ENCODE data around the gene GNRH2. TPM values are rescaled to one million over a fixed set of nuclear protein-coding genes. Genes with fewer than 3 reads are reported as not detected.
A peak's percentile ranks its signal among the peaks of the same experiment; 100 is the strongest.

GNRH2 gene
- total and polyA plus RNA-seq, 2 donors (not counting 1 experiment from before 2014, with no cell fraction given) = not detected

DNA sequence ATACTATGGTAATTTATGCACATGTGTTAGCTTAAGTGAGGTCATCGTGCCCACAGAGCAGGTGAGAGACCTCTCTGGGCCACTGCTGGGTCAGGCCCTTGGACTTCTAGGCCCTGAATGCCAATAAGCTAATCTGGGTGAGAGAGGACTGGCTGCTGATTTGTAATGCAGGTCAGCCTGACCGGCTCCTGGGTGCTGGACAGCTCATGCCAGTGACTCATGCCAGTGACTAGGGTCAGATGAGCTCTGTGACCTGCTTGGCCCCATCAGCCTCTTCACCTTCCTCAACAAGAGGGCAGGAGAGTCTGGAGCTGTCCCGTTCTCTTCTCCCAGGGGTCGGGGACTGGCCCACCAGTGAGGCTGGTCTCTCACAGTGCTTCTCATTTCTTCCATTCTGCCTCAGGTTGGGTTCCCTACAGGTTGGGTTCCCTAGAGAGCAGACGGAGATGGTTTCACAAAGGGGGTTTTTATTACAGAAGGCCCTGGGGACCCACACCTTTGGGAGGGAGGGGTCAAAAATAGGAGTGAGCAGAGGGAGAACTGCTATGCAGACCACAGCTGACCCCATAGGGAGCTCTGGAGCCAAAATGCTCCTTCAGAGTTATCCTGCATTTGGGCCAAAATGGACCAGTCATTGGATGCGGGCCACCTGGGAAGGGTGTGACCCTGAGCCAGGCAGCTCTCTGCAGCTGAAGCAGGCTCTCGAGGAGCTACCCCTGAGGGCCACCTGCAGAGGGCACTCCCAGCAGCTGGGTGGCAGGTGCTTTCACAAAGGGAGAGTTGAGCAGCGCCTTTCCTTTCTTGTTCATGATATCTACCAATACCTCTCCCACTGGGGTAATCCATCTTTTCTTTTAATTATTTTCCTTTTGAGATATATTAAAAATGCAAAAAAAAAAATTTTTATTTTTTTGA, 25.8 kb downstream of the GNRH2 start:
- Histone ChIP-seq H3K9me3 (ENCODE audit: control insufficient read depth, insufficient read depth, low read depth, low read length) (no peaks in the 10 kb centered on the region), H2AFZ (ENCODE audit: low read length) (no peak overlapping the region), H3K4me2 (ENCODE audit: extremely low read depth, insufficient read depth, low read length) (no peak overlapping the region), H3K4me1 (ENCODE audit: control insufficient read depth, extremely low read depth, insufficient read depth, low read length) (peaks cover 11% of the 10 kb centered on the region), H3K36me3 (ENCODE audit: control insufficient read depth, insufficient read depth, low read length) (no peaks in the 10 kb centered on the region), H3K27ac (ENCODE audit: insufficient read depth, low read length) (no peak overlapping the region), H3K4me3 (replicated peaks in 1 of 4; ENCODE audit: control extremely low read depth in 1 of 4, insufficient read depth in 1 of 4, low read depth in 3 of 4, low read length in 4 of 4) (no peak overlapping the region), H4K20me1 (ENCODE audit: control insufficient read depth, extremely low read depth, insufficient read depth, low read length) (no peaks in the 10 kb centered on the region), H3K9ac (ENCODE audit: insufficient read depth, low read length) (no peak overlapping the region), H3K27me3 (ENCODE audit: control insufficient read depth, insufficient read depth, low read length) (peaks cover 10% of the 10 kb centered on the region), H3K79me2 (ENCODE audit: control insufficient read depth, insufficient read depth, low read length) (no peaks in the 10 kb centered on the region)
- DNase-seq (ENCODE audit: low read depth in 2 of 2) = peak in 1 of 2 donors; percentile 21
- TF ChIP-seq EZH2 (IDR thresholded peaks at IDR 0.05; ENCODE audit: low read length, missing control alignments) (no peak), CTCF (conservative IDR thresholded peaks at IDR 0.05 in 1 of 2, IDR thresholded peaks at IDR 0.05 in 1 of 2; ENCODE audit: low read depth in 1 of 2, low read length in 2 of 2) (no peak)

GRCh38 chr20:3070725-3071124, 27.3 kb downstream of the GNRH2 start:
- Histone ChIP-seq H3K27ac (ENCODE audit: insufficient read depth, low read length) (no peak overlapping the region), H3K9me3 (ENCODE audit: control insufficient read depth, insufficient read depth, low read depth, low read length) (no peaks in the 10 kb centered on the region), H3K36me3 (ENCODE audit: control insufficient read depth, insufficient read depth, low read length) (no peaks in the 10 kb centered on the region), H3K4me1 (ENCODE audit: control insufficient read depth, extremely low read depth, insufficient read depth, low read length) (peaks cover 11% of the 10 kb centered on the region), H3K4me3 (replicated peaks in 1 of 4; ENCODE audit: control extremely low read depth in 1 of 4, insufficient read depth in 1 of 4, low read depth in 3 of 4, low read length in 4 of 4) (no peak overlapping the region), H3K4me2 (ENCODE audit: extremely low read depth, insufficient read depth, low read length) (no peak overlapping the region), H2AFZ (ENCODE audit: low read length) (no peak overlapping the region), H4K20me1 (ENCODE audit: control insufficient read depth, extremely low read depth, insufficient read depth, low read length) (no peaks in the 10 kb centered on the region), H3K27me3 (ENCODE audit: control insufficient read depth, insufficient read depth, low read length) (peaks cover 10% of the 10 kb centered on the region), H3K79me2 (ENCODE audit: control insufficient read depth, insufficient read depth, low read length) (no peaks in the 10 kb centered on the region), H3K9ac (ENCODE audit: insufficient read depth, low read length) (no peak overlapping the region)
- no peak for DNase-seq (ENCODE audit: low read depth in 2 of 2)
- TF ChIP-seq CTCF (conservative IDR thresholded peaks at IDR 0.05 in 1 of 2, IDR thresholded peaks at IDR 0.05 in 1 of 2; ENCODE audit: low read depth in 1 of 2, low read length in 2 of 2) (no peak), EZH2 (IDR thresholded peaks at IDR 0.05; ENCODE audit: low read length, missing control alignments) (no peak)

GRCh38 chr20:3071266-3071609, 27.8 kb downstream of the GNRH2 start:
- DNase-seq (ENCODE audit: low read depth in 2 of 2) = no peak
- H3K27ac ChIP-seq (ENCODE audit: insufficient read depth, low read length) = no peak overlapping the region
- TF ChIP-seq EZH2 (IDR thresholded peaks at IDR 0.05; ENCODE audit: low read length, missing control alignments) = no peak
- no peak for TF ChIP-seq CTCF (conservative IDR thresholded peaks at IDR 0.05 in 1 of 2, IDR thresholded peaks at IDR 0.05 in 1 of 2; ENCODE audit: low read depth in 1 of 2, low read length in 2 of 2)
- H3K79me2 ChIP-seq (ENCODE audit: control insufficient read depth, insufficient read depth, low read length) = no peaks in the 10 kb centered on the region
- H3K9ac ChIP-seq (ENCODE audit: insufficient read depth, low read length) = no peak overlapping the region
- peaks cover 10% of the 10 kb centered on the region for H3K27me3 ChIP-seq (ENCODE audit: control insufficient read depth, insufficient read depth, low read length)
- no peaks in the 10 kb centered on the region for H4K20me1 ChIP-seq (ENCODE audit: control insufficient read depth, extremely low read depth, insufficient read depth, low read length)
- no peaks in the 10 kb centered on the region for H3K9me3 ChIP-seq (ENCODE audit: control insufficient read depth, insufficient read depth, low read depth, low read length)
- peaks cover 10% of the 10 kb centered on the region for H3K4me1 ChIP-seq (ENCODE audit: control insufficient read depth, extremely low read depth, insufficient read depth, low read length)
- no peak overlapping the region for H2AFZ ChIP-seq (ENCODE audit: low read length)
- H3K36me3 ChIP-seq (ENCODE audit: control insufficient read depth, insufficient read depth, low read length) = no peaks in the 10 kb centered on the region
- H3K4me3 ChIP-seq (replicated peaks in 1 of 4; ENCODE audit: control extremely low read depth in 1 of 4, insufficient read depth in 1 of 4, low read depth in 3 of 4, low read length in 4 of 4) = no peak overlapping the region
- no peak overlapping the region for H3K4me2 ChIP-seq (ENCODE audit: extremely low read depth, insufficient read depth, low read length)
